Melanocyte of skin (primary cell): Measurements from ENCODE around the gene SENP5. TPM values are rescaled to one million over a fixed set of nuclear protein-coding genes. Genes with fewer than 3 reads are reported as not detected.

Source experiments
- total RNA-seq, 2 donors: library from RNA; depleted of rRNA; stranded (reverse); fragments of >200 nt; gene quantifications; 2 replicates each; pipeline ENCODE4 v1.2.3, GENCODE V29; 2012

SENP5 gene, protein sequence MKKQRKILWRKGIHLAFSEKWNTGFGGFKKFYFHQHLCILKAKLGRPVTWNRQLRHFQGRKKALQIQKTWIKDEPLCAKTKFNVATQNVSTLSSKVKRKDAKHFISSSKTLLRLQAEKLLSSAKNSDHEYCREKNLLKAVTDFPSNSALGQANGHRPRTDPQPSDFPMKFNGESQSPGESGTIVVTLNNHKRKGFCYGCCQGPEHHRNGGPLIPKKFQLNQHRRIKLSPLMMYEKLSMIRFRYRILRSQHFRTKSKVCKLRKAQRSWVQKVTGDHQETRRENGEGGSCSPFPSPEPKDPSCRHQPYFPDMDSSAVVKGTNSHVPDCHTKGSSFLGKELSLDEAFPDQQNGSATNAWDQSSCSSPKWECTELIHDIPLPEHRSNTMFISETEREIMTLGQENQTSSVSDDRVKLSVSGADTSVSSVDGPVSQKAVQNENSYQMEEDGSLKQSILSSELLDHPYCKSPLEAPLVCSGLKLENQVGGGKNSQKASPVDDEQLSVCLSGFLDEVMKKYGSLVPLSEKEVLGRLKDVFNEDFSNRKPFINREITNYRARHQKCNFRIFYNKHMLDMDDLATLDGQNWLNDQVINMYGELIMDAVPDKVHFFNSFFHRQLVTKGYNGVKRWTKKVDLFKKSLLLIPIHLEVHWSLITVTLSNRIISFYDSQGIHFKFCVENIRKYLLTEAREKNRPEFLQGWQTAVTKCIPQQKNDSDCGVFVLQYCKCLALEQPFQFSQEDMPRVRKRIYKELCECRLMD
- total RNA-seq = 10 to 100 TPM; 38.2 to 51.0 TPM

DNA sequence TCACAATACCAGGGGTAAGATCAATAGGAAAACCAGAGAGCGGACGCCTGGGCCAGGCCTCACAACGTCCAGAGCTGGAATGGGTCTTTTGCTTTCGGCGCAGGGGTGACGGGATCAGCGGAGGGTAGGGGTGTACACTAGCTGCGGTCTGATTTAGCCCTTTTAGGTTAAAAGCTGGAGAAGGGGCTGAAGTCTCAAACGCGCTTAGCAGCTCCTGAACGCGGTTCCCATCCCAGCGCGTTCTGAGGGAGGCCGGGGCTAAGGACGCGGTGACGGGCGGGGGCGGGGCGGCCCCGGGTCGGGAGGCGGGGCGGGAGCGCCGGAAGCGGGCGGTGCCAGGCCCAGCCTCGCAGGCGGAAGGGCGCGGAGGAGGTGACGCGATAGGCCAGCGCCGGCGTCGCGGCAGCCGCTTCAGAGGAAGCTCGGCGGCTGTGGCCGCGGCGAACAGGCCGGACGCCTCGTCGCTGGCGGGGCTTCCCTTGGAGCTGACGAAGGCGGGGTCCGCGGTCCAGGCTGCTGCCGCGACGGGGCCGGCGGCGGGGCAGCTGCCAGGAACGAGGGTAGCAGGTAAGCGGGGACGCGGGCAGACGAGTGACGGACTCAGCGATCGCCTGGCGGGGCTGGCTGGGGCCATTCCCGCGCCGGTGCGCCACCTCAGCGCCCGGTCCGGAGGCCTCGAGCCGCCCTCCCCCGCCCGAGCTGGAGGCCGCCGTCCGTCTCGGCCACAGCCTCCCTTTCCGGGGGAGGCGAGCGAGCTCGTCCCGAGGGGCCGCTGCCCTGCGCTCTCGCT is at the start of gene SENP5:
SENP5 (plus strand) TSS at position 414 of the 790 bp plus-strand sequence. CDS start 17,262 bp downstream, outside the sequence.

DNA sequence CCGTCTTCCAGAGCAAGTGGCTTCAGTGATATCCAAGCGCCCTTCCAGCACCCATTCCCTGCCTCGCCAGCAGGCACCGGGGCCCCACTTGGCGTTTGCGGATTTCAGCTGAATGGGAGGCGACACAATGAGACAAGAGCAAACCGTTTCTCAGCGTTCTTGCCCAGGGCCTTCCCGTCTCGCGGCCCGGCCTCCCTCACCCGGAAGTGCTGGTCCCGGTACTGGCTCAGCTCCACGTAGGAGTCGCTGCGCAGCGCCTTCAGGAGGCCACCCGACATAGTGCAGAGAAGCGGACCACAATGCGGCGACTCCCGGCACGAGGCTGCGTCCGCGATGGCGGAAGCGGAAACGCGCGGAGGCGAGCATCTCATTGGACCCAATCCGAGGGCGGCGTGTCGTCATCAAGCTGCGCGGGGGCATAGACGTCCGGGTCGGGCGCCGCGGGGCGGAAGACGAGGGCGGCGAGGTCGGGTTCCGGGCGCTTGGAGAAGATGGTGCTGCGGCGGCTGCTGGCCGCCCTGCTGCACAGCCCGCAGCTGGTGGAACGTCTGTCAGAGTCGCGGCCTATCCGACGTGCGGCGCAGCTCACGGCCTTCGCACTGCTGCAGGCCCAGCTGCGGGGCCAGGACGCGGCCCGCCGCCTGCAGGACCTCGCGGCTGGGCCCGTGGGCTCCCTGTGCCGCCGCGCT is 74.7 kb downstream of the SENP5 start, which contains the start of gene NCBP2:
NCBP2 (minus strand) TSS at position 303 of the 689 bp plus-strand sequence; CDS start at position 278, 25 bp downstream.

DNA sequence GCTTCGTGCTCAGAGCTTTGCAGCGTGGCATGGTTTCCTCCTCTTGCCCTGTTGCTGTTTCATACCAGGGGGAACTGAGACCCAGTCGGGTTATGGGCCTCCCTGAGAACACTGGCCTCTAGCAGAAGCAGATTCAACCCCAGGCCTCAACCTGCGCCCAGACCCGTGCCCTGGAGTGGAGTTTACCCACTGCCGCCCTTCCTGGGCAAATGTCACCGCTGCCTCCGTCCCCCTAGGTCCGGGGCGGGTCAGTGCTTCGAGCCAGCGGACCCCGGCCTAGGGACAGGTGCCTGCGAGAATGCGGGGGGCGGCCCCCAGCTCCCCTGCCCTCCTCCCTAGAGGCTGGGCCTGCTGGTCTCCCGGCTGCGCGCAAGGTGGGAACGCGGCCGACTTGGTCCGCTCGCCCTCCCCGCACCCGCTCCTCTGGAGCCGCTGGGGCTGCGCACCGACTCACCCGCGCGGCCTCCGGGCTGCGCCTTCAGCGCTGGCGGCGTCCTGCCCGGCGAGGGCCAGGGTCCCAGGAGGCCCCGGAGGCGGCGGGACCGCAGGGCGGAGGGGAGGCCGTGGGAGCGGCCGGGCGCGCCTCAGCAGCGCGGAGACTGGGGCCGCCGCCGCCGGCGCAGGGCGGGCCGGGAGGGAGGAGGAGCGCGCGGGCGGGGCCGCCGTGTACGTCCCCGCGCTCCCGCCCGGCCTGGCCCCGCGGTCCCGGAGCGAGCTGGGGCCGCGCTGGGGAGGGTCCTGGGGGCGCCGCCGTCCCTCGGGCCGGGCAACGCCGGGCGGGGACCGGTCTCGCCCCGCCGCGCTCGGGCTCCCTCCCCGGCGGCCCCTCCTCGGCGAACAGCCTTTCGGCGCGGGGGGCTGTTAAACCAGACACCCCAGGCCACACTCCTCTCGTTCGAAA is 100.8 kb downstream of the SENP5 start, which contains the start of gene PIGZ:
PIGZ (minus strand) TSS at position 601 of the 901 bp plus-strand sequence. CDS start 16,802 bp downstream, outside the sequence.

Other genes starting within 250 kb of the SENP5 start
- gene NRROS, start 228.2 kb upstream of the SENP5 start, total RNA-seq = 10 to 100 TPM; 10.3 to 16.0 TPM
- 1 to 10 TPM; 4.3 to 5.9 TPM for gene CEP19, start 155.7 kb upstream of the SENP5 start, total RNA-seq
- 10 to 100 TPM; 32.6 to 49.9 TPM for gene PIGX, start 155.5 kb upstream of the SENP5 start, total RNA-seq
- gene PAK2, start 128.1 kb upstream of the SENP5 start, total RNA-seq = 10 to 100 TPM; 27.5 to 38.6 TPM
- 10 to 100 TPM; 35.8 to 44.0 TPM for gene NCBP2, start 74.6 kb downstream of the SENP5 start, total RNA-seq
- 1 to 10 TPM; 1.7 to 5.5 TPM for gene PIGZ, start 100.9 kb downstream of the SENP5 start, total RNA-seq
- gene MELTF, start 161.9 kb downstream of the SENP5 start, total RNA-seq = 100 to 1,000 TPM in 1 of 2 donors, 10 to 100 TPM in 1; 99.1 to 120 TPM